HepG2 (cell line): ENCODE data around the gene HSPA1B. TPM values are rescaled to one million over a fixed set of nuclear protein-coding genes. Genes with fewer than 3 reads are reported as not detected.

ENCODE experiments used
- BCL6 ChIP-seq: IDR thresholded peaks from 2 replicates; pipeline ENCODE4 v1.6.1; 2016; ENCODE audit warnings: missing genetic modification reagents, missing compliant biosample characterization
- ETV6 ChIP-seq: sonication (generic); formaldehyde crosslinking; conservative IDR thresholded peaks from 2 replicates; pipeline ENCODE4 v1.4.0; 2020; ENCODE audit warnings: missing genetic modification reagents
- GPN1 ChIP-seq: sonication (generic); formaldehyde crosslinking; IDR thresholded peaks from 2 replicates; pipeline ENCODE4 v1.5.1; 2020; ENCODE audit warnings: missing genetic modification reagents, borderline replicate concordance
- KAT8 ChIP-seq: IDR thresholded peaks from 2 replicates; pipeline ENCODE4 v1.6.1; 2016; ENCODE audit warnings: missing genetic modification reagents, missing compliant biosample characterization
- MZF1 ChIP-seq: sonication (generic); formaldehyde crosslinking; IDR thresholded peaks from 2 replicates; pipeline ENCODE4 v1.8.1; 2023; ENCODE audit warnings: mild to moderate bottlenecking, missing genetic modification reagents, borderline replicate concordance
- NFIB ChIP-seq: sonication (generic); formaldehyde crosslinking; IDR thresholded peaks from 2 replicates; pipeline ENCODE4 v1.9.0; 2021; ENCODE audit warnings: missing genetic modification reagents, mild to moderate bottlenecking, borderline replicate concordance
- NRL ChIP-seq: sonication (generic); formaldehyde crosslinking; IDR thresholded peaks from 2 replicates; pipeline ENCODE4 v1.5.0; 2020; ENCODE audit warnings: missing genetic modification reagents, mild to moderate bottlenecking, moderate library complexity, borderline replicate concordance
- POLR2AphosphoS2 ChIP-seq: IDR thresholded peaks from 2 replicates; pipeline ENCODE4 v1.6.1; 2011; ENCODE audit warnings: low read depth, low read length, improper control_type of control experiment
- ZKSCAN8 ChIP-seq: IDR thresholded peaks from 2 replicates; pipeline ENCODE4 v1.6.1; 2016; ENCODE audit warnings: borderline replicate concordance, missing genetic modification reagents, missing compliant biosample characterization
- ZNF121 ChIP-seq: sonication (generic); formaldehyde crosslinking; IDR thresholded peaks from 2 replicates; pipeline ENCODE4 v1.5.0; 2020; ENCODE audit warnings: mild to moderate bottlenecking, missing genetic modification reagents
- ZNF180 ChIP-seq: sonication (generic); formaldehyde crosslinking; IDR thresholded peaks from 2 replicates; pipeline ENCODE4 v1.4.0; 2020; ENCODE audit warnings: low read depth, missing genetic modification reagents, borderline replicate concordance
- ZNF431 ChIP-seq: sonication (generic); formaldehyde crosslinking; IDR thresholded peaks from 2 replicates; pipeline ENCODE4 v1.9.0; 2022; ENCODE audit warnings: missing genetic modification reagents, low read depth, mild to moderate bottlenecking, borderline replicate concordance
- ZNF44 ChIP-seq: sonication (generic); formaldehyde crosslinking; IDR thresholded peaks from 2 replicates; pipeline ENCODE4 v1.5.1; 2020; ENCODE audit warnings: mild to moderate bottlenecking, missing genetic modification reagents
- ZNF451 ChIP-seq: sonication (generic); formaldehyde crosslinking; IDR thresholded peaks from 2 replicates; pipeline ENCODE4 v1.5.0; 2020; ENCODE audit warnings: mild to moderate bottlenecking, missing genetic modification reagents
- ZNF589 ChIP-seq: sonication (generic); formaldehyde crosslinking; conservative IDR thresholded peaks from 2 replicates; pipeline ENCODE4 v1.8.0; 2022; ENCODE audit warnings: mild to moderate bottlenecking, moderate library complexity, missing genetic modification reagents
- ZNF615 ChIP-seq: sonication (generic); formaldehyde crosslinking; IDR thresholded peaks from 2 replicates; pipeline ENCODE4 v1.5.0; 2020; ENCODE audit warnings: mild to moderate bottlenecking, missing genetic modification reagents, borderline replicate concordance
- polyA plus RNA-seq, 8 experiments: library from polyadenylated mRNA; depleted of rRNA in 3 of 8; stranded (reverse) in 7 of 8; unstranded in 1 of 8; fragments of >200 nt; fragmentation: Illumina TruSeq in 4 of 8; extraction: Trizol in 4 of 8; gene quantifications; 2 replicates each; pipeline versions ENCODE4 v1.2.1 to v1.2.3, GENCODE V29; 2011 to 2016; ENCODE audit warnings: low read depth in 4 of 8, missing spikeins in 1 of 8, mixed read lengths in 1 of 8; ENCODE audit not compliant: insufficient read depth in 1 of 8
- total RNA-seq, 5 experiments: library from RNA; depleted of rRNA; stranded (reverse); fragments of >200 nt; fragmentation: Illumina TruSeq; extraction: Trizol; gene quantifications; 2 replicates each; pipeline ENCODE4 v1.2.3, GENCODE V29; 2016; ENCODE audit warnings: low read depth in 1 of 5
- TF ChIP-seq, protein P1 (sequence below): sonication (generic); formaldehyde crosslinking; IDR thresholded peaks from 2 replicates; pipeline ENCODE4 v1.5.0; 2020; ENCODE audit warnings: missing genetic modification reagents
- TF ChIP-seq, protein P2 (sequence below): sonication (generic); formaldehyde crosslinking; IDR thresholded peaks from 2 replicates; pipeline ENCODE4 v1.5.0; 2020; ENCODE audit warnings: mild to moderate bottlenecking, missing genetic modification reagents, borderline replicate concordance
- TF ChIP-seq, protein P3 (sequence below): IDR thresholded peaks from 2 replicates; pipeline ENCODE4 v1.6.1; 2016; ENCODE audit warnings: missing compliant biosample characterization, missing genetic modification reagents, borderline replicate concordance

Gene HSPA1B
- total and polyA plus RNA-seq, 2 of the 13 experiments (the other 11 are each of a cell fraction or from before 2014, with no cell fraction given), result 26.0 to 186 TPM

DNA sequence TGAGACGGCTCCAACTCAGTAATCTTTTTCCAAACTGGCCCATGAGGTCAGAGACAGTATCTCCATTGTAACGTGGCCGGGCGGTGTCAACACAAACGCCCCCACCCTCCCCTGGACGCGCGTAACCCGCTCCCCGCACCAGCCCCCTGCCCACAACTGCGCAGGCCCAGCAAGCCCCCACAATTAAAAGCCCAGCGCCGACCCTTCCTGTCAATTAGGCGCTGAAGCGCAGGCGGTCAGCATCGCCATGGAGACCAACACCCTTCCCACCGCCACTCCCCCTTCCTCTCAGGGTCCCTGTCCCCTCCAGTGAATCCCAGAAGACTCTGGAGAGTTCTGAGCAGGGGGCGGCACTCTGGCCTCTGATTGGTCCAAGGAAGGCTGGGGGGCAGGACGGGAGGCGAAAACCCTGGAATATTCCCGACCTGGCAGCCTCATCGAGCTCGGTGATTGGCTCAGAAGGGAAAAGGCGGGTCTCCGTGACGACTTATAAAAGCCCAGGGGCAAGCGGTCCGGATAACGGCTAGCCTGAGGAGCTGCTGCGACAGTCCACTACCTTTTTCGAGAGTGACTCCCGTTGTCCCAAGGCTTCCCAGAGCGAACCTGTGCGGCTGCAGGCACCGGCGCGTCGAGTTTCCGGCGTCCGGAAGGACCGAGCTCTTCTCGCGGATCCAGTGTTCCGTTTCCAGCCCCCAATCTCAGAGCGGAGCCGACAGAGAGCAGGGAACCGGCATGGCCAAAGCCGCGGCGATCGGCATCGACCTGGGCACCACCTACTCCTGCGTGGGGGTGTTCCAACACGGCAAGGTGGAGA lies 12.3 kb upstream of the HSPA1B start, which contains the start of the genes HSPA1A and HSPA1L (continued):
- TF ChIP-seq ZNF615 (CRISPR knock-in tag) (no peak), BCL6 (CRISPR knock-in tag) (no peak), NFIB (no peak), ZNF451 (CRISPR knock-in tag) (0 out of 2 replicates have a peak, but pooled peaks have one; percentile 35), POLR2AphosphoS2 (0 out of 2 replicates have a peak, but pooled peaks have one; percentile 44), GPN1 (CRISPR knock-in tag) (no peak), ZNF589 (CRISPR knock-in tag) (0 out of 2 replicates have a peak, but pooled peaks have one; percentile 39), ZNF180 (CRISPR knock-in tag) (no peak), MZF1 (CRISPR knock-in tag) (no peak), KAT8 (CRISPR knock-in tag) (peak; percentile 67), ETV6 (CRISPR knock-in tag) (no peak), NRL (CRISPR knock-in tag) (no peak), ZNF44 (no peak), ZNF121 (CRISPR knock-in tag) (no peak), ZKSCAN8 (CRISPR knock-in tag) (no peak), ZNF431 (CRISPR knock-in tag) (no peak)
- TF ChIP-seq, protein P1, sequence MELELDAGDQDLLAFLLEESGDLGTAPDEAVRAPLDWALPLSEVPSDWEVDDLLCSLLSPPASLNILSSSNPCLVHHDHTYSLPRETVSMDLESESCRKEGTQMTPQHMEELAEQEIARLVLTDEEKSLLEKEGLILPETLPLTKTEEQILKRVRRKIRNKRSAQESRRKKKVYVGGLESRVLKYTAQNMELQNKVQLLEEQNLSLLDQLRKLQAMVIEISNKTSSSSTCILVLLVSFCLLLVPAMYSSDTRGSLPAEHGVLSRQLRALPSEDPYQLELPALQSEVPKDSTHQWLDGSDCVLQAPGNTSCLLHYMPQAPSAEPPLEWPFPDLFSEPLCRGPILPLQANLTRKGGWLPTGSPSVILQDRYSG, result no peak
- TF ChIP-seq, protein P2, sequence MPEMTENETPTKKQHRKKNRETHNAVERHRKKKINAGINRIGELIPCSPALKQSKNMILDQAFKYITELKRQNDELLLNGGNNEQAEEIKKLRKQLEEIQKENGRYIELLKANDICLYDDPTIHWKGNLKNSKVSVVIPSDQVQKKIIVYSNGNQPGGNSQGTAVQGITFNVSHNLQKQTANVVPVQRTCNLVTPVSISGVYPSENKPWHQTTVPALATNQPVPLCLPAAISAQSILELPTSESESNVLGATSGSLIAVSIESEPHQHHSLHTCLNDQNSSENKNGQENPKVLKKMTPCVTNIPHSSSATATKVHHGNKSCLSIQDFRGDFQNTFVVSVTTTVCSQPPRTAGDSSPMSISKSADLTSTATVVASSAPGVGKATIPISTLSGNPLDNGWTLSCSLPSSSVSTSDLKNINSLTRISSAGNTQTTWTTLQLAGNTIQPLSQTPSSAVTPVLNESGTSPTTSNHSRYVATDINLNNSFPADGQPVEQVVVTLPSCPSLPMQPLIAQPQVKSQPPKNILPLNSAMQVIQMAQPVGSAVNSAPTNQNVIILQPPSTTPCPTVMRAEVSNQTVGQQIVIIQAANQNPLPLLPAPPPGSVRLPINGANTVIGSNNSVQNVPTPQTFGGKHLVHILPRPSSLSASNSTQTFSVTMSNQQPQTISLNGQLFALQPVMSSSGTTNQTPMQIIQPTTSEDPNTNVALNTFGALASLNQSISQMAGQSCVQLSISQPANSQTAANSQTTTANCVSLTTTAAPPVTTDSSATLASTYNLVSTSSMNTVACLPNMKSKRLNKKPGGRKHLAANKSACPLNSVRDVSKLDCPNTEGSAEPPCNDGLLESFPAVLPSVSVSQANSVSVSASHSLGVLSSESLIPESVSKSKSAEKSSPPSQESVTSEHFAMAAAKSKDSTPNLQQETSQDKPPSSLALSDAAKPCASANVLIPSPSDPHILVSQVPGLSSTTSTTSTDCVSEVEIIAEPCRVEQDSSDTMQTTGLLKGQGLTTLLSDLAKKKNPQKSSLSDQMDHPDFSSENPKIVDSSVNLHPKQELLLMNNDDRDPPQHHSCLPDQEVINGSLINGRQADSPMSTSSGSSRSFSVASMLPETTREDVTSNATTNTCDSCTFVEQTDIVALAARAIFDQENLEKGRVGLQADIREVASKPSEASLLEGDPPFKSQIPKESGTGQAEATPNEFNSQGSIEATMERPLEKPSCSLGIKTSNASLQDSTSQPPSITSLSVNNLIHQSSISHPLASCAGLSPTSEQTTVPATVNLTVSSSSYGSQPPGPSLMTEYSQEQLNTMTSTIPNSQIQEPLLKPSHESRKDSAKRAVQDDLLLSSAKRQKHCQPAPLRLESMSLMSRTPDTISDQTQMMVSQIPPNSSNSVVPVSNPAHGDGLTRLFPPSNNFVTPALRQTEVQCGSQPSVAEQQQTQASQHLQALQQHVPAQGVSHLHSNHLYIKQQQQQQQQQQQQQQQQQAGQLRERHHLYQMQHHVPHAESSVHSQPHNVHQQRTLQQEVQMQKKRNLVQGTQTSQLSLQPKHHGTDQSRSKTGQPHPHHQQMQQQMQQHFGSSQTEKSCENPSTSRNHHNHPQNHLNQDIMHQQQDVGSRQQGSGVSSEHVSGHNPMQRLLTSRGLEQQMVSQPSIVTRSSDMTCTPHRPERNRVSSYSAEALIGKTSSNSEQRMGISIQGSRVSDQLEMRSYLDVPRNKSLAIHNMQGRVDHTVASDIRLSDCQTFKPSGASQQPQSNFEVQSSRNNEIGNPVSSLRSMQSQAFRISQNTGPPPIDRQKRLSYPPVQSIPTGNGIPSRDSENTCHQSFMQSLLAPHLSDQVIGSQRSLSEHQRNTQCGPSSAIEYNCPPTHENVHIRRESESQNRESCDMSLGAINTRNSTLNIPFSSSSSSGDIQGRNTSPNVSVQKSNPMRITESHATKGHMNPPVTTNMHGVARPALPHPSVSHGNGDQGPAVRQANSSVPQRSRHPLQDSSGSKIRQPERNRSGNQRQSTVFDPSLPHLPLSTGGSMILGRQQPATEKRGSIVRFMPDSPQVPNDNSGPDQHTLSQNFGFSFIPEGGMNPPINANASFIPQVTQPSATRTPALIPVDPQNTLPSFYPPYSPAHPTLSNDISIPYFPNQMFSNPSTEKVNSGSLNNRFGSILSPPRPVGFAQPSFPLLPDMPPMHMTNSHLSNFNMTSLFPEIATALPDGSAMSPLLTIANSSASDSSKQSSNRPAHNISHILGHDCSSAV (CRISPR knock-in tag), result no peak
- TF ChIP-seq, protein P3, sequence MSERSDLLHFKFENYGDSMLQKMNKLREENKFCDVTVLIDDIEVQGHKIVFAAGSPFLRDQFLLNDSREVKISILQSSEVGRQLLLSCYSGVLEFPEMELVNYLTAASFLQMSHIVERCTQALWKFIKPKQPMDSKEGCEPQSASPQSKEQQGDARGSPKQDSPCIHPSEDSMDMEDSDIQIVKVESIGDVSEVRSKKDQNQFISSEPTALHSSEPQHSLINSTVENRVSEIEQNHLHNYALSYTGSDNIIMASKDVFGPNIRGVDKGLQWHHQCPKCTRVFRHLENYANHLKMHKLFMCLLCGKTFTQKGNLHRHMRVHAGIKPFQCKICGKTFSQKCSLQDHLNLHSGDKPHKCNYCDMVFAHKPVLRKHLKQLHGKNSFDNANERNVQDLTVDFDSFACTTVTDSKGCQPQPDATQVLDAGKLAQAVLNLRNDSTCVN, result peak; percentile 22; the same call in 1 of the 2 replicates
